IPS-11a (cell line): ENCODE measurements around the gene RDH13.

Experiments
- H3K4me3 ChIP-seq: one replicate; pipeline ENCODE4 v1.5.1; 2013; ENCODE audit warnings: low read depth, low read length, control low read depth

Gene RDH13

GRCh38 chr19:55092423-55093318, 29.7 kb upstream of the RDH13 start:
- peak overlapping the region; percentile 38 for H3K4me3 ChIP-seq

- H3K4me3 ChIP-seq = peak overlapping the region; percentile 38
These were observed 29.0 kb upstream of the RDH13 start for GRCh38 chr19:55091955-55092354.

- no peak overlapping the region for H3K4me3 ChIP-seq
These were observed 28.4 kb upstream of the RDH13 start for GRCh38 chr19:55091126-55091910.

- no peak overlapping the region for H3K4me3 ChIP-seq
These were observed 27.6 kb upstream of the RDH13 start for GRCh38 chr19:55090564-55090963.

GRCh38 chr19:55089342-55089944, 26.5 kb upstream of the RDH13 start:
- H3K4me3 ChIP-seq = no peak overlapping the region

- H3K4me3 ChIP-seq = no peak overlapping the region
These were observed 25.8 kb upstream of the RDH13 start for GRCh38 chr19:55088543-55089341.

- H3K4me3 ChIP-seq = no peak overlapping the region
These were observed 25.1 kb upstream of the RDH13 start for GRCh38 chr19:55088021-55088451.

GRCh38 chr19:55087542-55087901, 24.6 kb upstream of the RDH13 start:
- peak overlapping the region; percentile 22 for H3K4me3 ChIP-seq

GRCh38 chr19:55086730-55087541, 24.0 kb upstream of the RDH13 start:
- H3K4me3 ChIP-seq = peak overlapping the region; percentile 22

- H3K4me3 ChIP-seq = peak overlapping the region; percentile 22
These were observed 23.2 kb upstream of the RDH13 start for GRCh38 chr19:55085923-55086715.

- H3K4me3 ChIP-seq = no peak overlapping the region
These were observed 21.5 kb upstream of the RDH13 start for GRCh38 chr19:55084416-55084815.

- no peak overlapping the region for H3K4me3 ChIP-seq
These were observed 20.3 kb upstream of the RDH13 start for GRCh38 chr19:55083004-55083850.

- H3K4me3 ChIP-seq = peak overlapping the region; percentile 13
These were observed 19.3 kb upstream of the RDH13 start for GRCh38 chr19:55082020-55082851.

GRCh38 chr19:55081770-55082019, 18.7 kb upstream of the RDH13 start:
- peak overlapping the region; percentile 6 for H3K4me3 ChIP-seq

- peak overlapping the region; percentile 47 for H3K4me3 ChIP-seq
These were observed 18.2 kb upstream of the RDH13 start for GRCh38 chr19:55080968-55081769.

- H3K4me3 ChIP-seq = peak overlapping the region; percentile 47
These were observed 17.4 kb upstream of the RDH13 start for GRCh38 chr19:55080121-55080967.
